ENCODE results near the gene B3GNT7.

B3GNT7 gene

DNA sequence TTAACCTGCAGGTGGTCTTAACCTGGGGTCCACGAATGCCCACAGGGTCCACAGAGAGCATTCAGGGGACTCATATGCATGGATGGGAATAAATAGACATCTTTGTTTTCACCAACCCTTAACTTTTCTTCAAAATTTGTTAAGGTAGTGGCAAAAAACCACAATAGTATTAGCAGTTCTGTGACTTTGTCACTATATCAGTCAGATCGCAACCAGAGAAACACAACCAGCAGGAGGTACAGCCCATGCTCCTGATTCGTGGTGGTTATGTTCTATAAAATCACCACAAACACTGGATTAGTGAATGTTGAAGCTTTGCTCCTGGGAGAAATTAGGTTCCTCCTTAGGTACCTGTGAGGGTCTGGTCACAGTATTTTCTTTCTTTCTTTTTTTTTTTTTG lies 31.6 kb downstream of the B3GNT7 start:
- TF ChIP-seq TAF1 (IDR thresholded peaks at IDR 0.05; ENCODE audit: borderline replicate concordance, insufficient read depth, low read length): no peak
- TF ChIP-seq FOXP2 (optimal IDR thresholded peaks at IDR 0.05; ENCODE audit: borderline replicate concordance, extremely low read depth, extremely low read length, insufficient read depth): no peak
- no peak for TF ChIP-seq SIN3A (IDR thresholded peaks at IDR 0.05; ENCODE audit: borderline replicate concordance, insufficient read depth, low read length)
- TF ChIP-seq, protein P1, sequence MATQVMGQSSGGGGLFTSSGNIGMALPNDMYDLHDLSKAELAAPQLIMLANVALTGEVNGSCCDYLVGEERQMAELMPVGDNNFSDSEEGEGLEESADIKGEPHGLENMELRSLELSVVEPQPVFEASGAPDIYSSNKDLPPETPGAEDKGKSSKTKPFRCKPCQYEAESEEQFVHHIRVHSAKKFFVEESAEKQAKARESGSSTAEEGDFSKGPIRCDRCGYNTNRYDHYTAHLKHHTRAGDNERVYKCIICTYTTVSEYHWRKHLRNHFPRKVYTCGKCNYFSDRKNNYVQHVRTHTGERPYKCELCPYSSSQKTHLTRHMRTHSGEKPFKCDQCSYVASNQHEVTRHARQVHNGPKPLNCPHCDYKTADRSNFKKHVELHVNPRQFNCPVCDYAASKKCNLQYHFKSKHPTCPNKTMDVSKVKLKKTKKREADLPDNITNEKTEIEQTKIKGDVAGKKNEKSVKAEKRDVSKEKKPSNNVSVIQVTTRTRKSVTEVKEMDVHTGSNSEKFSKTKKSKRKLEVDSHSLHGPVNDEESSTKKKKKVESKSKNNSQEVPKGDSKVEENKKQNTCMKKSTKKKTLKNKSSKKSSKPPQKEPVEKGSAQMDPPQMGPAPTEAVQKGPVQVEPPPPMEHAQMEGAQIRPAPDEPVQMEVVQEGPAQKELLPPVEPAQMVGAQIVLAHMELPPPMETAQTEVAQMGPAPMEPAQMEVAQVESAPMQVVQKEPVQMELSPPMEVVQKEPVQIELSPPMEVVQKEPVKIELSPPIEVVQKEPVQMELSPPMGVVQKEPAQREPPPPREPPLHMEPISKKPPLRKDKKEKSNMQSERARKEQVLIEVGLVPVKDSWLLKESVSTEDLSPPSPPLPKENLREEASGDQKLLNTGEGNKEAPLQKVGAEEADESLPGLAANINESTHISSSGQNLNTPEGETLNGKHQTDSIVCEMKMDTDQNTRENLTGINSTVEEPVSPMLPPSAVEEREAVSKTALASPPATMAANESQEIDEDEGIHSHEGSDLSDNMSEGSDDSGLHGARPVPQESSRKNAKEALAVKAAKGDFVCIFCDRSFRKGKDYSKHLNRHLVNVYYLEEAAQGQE (IDR thresholded peaks at IDR 0.05; ENCODE audit: insufficient read depth in 1 of 2, low read depth in 2 of 2, low read length in 2 of 2): no peak

DNA sequence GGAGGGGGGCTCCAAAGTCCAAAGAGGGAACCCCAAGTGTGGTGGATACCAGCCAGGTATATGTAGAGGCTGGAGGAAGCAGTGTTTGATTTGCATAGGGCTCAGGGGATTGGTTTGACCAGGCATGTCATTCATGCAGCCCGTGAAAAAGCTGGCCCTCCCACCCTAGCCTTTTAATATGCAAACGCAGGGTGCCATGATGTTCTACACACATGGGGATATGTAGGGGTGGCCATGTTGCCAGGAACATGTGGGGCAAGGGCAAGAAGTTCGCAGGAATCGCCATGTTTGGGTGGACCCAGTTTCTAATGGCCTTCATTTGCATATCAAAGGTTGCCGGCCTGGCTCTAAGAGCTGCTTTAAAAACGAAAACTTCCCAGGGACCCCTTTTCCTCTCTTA lies 33.6 kb downstream of the B3GNT7 start:
- TF ChIP-seq TAF1 (IDR thresholded peaks at IDR 0.05; ENCODE audit: borderline replicate concordance, insufficient read depth, low read length) (no peak), POLR2AphosphoS5 (IDR thresholded peaks at IDR 0.05; ENCODE audit: low read depth, low read length) (no peak)
- TF ChIP-seq, protein P1 (IDR thresholded peaks at IDR 0.05; ENCODE audit: insufficient read depth in 1 of 2, low read depth in 2 of 2, low read length in 2 of 2): no peak

DNA sequence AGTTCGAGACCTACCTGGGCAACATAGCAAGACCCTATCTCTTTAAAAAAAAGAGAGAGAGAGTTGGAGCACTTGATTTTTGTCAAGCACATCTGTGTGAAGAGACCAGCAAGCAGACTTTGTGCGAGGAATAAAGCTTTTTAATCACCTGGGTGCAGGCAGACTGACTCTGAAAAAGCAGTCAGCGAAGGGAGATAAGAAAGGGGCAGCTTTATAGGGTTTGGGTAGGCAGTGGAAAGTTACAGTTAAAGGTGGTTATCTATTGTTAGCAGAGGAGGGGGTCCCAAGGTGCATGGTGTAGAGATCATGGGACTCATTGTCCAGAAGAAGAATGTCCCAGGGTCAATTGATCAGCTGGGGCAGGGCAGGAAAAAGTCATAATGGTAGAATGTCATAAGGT lies 34.4 kb downstream of the B3GNT7 start:
- TF ChIP-seq FOXP2 (optimal IDR thresholded peaks at IDR 0.05; ENCODE audit: borderline replicate concordance, extremely low read depth, extremely low read length, insufficient read depth) (no peak), SIN3A (IDR thresholded peaks at IDR 0.05; ENCODE audit: borderline replicate concordance, insufficient read depth, low read length) (no peak), POLR2AphosphoS5 (IDR thresholded peaks at IDR 0.05; ENCODE audit: low read depth, low read length) (no peak), TAF1 (IDR thresholded peaks at IDR 0.05; ENCODE audit: borderline replicate concordance, insufficient read depth, low read length) (no peak)
- TF ChIP-seq, protein P1 (IDR thresholded peaks at IDR 0.05; ENCODE audit: insufficient read depth in 1 of 2, low read depth in 2 of 2, low read length in 2 of 2): no peak

DNA sequence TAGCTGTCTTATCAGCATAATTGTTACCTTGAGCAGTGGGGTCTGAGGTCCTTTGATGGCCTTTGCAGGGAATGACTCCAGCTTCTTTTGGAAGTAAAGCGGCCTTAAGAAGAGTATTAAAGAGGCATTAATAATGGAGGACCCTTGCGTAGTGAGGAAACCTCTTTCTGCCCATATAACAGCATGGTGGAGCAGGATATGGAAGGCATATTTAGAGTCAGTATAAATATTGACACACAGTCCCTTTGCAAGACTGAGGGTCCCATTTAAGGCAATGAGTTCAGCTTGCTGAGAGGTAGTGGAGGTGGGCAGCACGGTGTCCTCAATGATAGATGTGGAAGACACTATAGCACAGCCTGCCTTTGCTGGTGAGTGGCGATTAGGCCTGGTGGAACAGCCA lies 36.1 kb downstream of the B3GNT7 start:
- TF ChIP-seq, protein P1 (IDR thresholded peaks at IDR 0.05; ENCODE audit: insufficient read depth in 1 of 2, low read depth in 2 of 2, low read length in 2 of 2): no peak
- TF ChIP-seq POLR2AphosphoS5 (IDR thresholded peaks at IDR 0.05; ENCODE audit: low read depth, low read length) (no peak), SIN3A (IDR thresholded peaks at IDR 0.05; ENCODE audit: borderline replicate concordance, insufficient read depth, low read length) (no peak), TAF1 (IDR thresholded peaks at IDR 0.05; ENCODE audit: borderline replicate concordance, insufficient read depth, low read length) (no peak), FOXP2 (optimal IDR thresholded peaks at IDR 0.05; ENCODE audit: borderline replicate concordance, extremely low read depth, extremely low read length, insufficient read depth) (no peak)

DNA sequence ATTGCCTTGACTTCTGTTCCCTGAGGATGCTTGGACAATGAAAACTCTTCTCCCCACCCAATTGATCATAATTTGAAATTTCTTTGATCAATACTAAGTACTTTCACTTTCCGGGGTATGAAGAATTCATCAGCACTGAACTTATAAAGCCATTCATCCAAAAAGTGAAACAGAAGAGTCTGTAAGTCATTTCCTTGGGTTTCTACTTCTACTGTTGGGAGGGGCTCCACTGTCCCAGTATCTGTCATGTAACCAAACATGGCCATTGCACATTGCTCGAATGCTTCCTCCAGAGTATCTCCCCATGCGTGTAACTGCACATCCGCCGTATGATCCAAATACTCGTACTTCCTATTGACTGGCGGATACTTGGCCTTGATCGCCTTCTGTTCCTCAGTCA lies 38.5 kb downstream of the B3GNT7 start:
- TF ChIP-seq, protein P1 (IDR thresholded peaks at IDR 0.05; ENCODE audit: insufficient read depth in 1 of 2, low read depth in 2 of 2, low read length in 2 of 2): no peak
- TF ChIP-seq SIN3A (IDR thresholded peaks at IDR 0.05; ENCODE audit: borderline replicate concordance, insufficient read depth, low read length): no peak
- TF ChIP-seq FOXP2 (optimal IDR thresholded peaks at IDR 0.05; ENCODE audit: borderline replicate concordance, extremely low read depth, extremely low read length, insufficient read depth): no peak
- TF ChIP-seq TAF1 (IDR thresholded peaks at IDR 0.05; ENCODE audit: borderline replicate concordance, insufficient read depth, low read length): no peak
- no peak for TF ChIP-seq POLR2AphosphoS5 (IDR thresholded peaks at IDR 0.05; ENCODE audit: low read depth, low read length)
